Stimulated activated CD8-positive, alpha-beta memory T cell treated with anti-CD3 and anti-CD28 coated beads, Interleukin-15, amount 100 ng/mL, for 4 hours (primary cell): Measurements from ENCODE around the gene ATP13A2.
"Not testable (repeated sequence)": the region's sequence is repeated elsewhere in the genome, so short reads cannot be mapped to it uniquely, and the experiment has no call there.

Experiments
- DNase-seq, 2 donors: peaks; one replicate each; pipeline ENCODE4 v3.0.0-alpha.2; 2020; ENCODE audit warnings: low read depth in 2 of 2

The ATP13A2 gene

GRCh38 chr1:16978139-16978538 lies 33.6 kb downstream of the ATP13A2 start:
- DNase-seq, result no peak

- DNase-seq, result no peak
Measured at GRCh38 chr1:16977377-16977776, 34.4 kb downstream of the ATP13A2 start.

- no peak for DNase-seq
Measured at GRCh38 chr1:16976966-16977365, 34.8 kb downstream of the ATP13A2 start.

- DNase-seq, result no peak
Measured at GRCh38 chr1:16975838-16976237, 35.9 kb downstream of the ATP13A2 start.

- DNase-seq, result no peak
Measured at GRCh38 chr1:16975211-16975610, 36.5 kb downstream of the ATP13A2 start.

GRCh38 chr1:16973215-16973614 lies 38.5 kb downstream of the ATP13A2 start:
- DNase-seq, result no peak

- DNase-seq, result no peak
Measured at GRCh38 chr1:16972189-16972895, 39.4 kb downstream of the ATP13A2 start.

- no peak for DNase-seq
Measured at GRCh38 chr1:16971341-16972188, 40.2 kb downstream of the ATP13A2 start.

- DNase-seq, result no peak
Measured at GRCh38 chr1:16970132-16970910, 41.4 kb downstream of the ATP13A2 start.

GRCh38 chr1:16969651-16970050 lies 42.1 kb downstream of the ATP13A2 start:
- no peak for DNase-seq

- DNase-seq, result no peak
Measured at GRCh38 chr1:16969057-16969611, 42.6 kb downstream of the ATP13A2 start.

GRCh38 chr1:16968372-16968771 lies 43.4 kb downstream of the ATP13A2 start:
- no peak for DNase-seq

- no peak for DNase-seq
Measured at GRCh38 chr1:16967962-16968361, 43.8 kb downstream of the ATP13A2 start.

GRCh38 chr1:16967095-16967575 lies 44.6 kb downstream of the ATP13A2 start:
- no peak for DNase-seq

GRCh38 chr1:16966282-16966681 lies 45.4 kb downstream of the ATP13A2 start:
- DNase-seq, result no peak

- no peak for DNase-seq
Measured at GRCh38 chr1:16965486-16966067, 46.2 kb downstream of the ATP13A2 start.

- DNase-seq, result not testable (repeated sequence)
Measured at GRCh38 chr1:16964169-16964568, 47.6 kb downstream of the ATP13A2 start.

- DNase-seq, result no peak
Measured at GRCh38 chr1:16961297-16962133, 50.2 kb downstream of the ATP13A2 start.

- peak; percentile 34 to 48 for DNase-seq
Measured at GRCh38 chr1:16960560-16961296, 51.0 kb downstream of the ATP13A2 start.

GRCh38 chr1:16958475-16958874 lies 53.3 kb downstream of the ATP13A2 start:
- no peak for DNase-seq
